HepG2 (cell line): ENCODE measurements around the gene GLB1L. TPM values are rescaled to one million over a fixed set of nuclear protein-coding genes. Genes with fewer than 3 reads are reported as not detected.

Experiments
- ATAC-seq: fragments of 200-7000 bp; cut with Tn5 transposase; 3 replicates; pipeline ENCODE4 v1.9.1; 2020; ENCODE audit warnings: mild to moderate bottlenecking, moderate library complexity
- BruUV-seq: library from RNA; stranded (reverse); fragments of 400-500 nt; replicated peaks from 2 replicates; lab custom pipeline; 2021; lab: Mats Ljungman, UMichigan
- CTCF ChIA-PET: fragments of 300-600 bp; formaldehyde crosslinking; extraction: SDS; loops from one replicate; lab custom pipeline; 2021; ENCODE audit warnings: low total read pairs, inconsistent platforms, low intra/inter-chr PET ratio; lab: Yijun Ruan, JAX
- POLR2A ChIA-PET: fragments of 350-600 bp; sonication (Branson Sonifier 250); formaldehyde crosslinking; loops from one replicate; lab custom pipeline; 2020; ENCODE audit warnings: antibody characterized with exemption, inconsistent platforms; lab: Yijun Ruan, JAX
- DNase-seq: peaks from one replicate; pipeline ENCODE4 v3.0.0-alpha.2; 2015; ENCODE audit warnings: low spot score
- FAIRE-seq: peaks from 3 replicates; lab custom pipeline; 2011; peaks lifted over from hg19 to GRCh38; lab: Jason Lieb, UNC
- H2AFZ ChIP-seq: one replicate; pipeline ENCODE4 v1.6.1; 2011; ENCODE audit warnings: low read length, inconsistent platforms
- H3K27ac ChIP-seq: fragments of 300-600 bp; 3 replicates; pipeline ENCODE4 v1.8.0; 2011; ENCODE audit warnings: mixed run types, mild to moderate bottlenecking, mixed read lengths, low read length, inconsistent platforms; ENCODE audit not compliant: insufficient read depth; ENCODE audit errors: extremely low read length
- H3K27me3 ChIP-seq, 2 experiments: fragments of 200-600 bp in 1 of 2; 2 replicates in 1 of 2; 3 replicates in 1 of 2; pipeline versions ENCODE4 v1.6.0 to v1.8.0; 2011; ENCODE audit warnings: low read length in 2 of 2, mild to moderate bottlenecking in 2 of 2, moderate library complexity in 2 of 2, inconsistent platforms in 1 of 2; ENCODE audit not compliant: insufficient read depth in 2 of 2, control insufficient read depth in 1 of 2
- H3K36me3 ChIP-seq, 2 experiments: fragments of 200-600 bp in 1 of 2; replicated peaks in 1 of 2; 2 replicates in 1 of 2; 3 replicates in 1 of 2; pipeline versions ENCODE4 v1.5.1 to v1.8.0; 2011; ENCODE audit warnings: low read length in 2 of 2, inconsistent platforms in 1 of 2; ENCODE audit not compliant: insufficient read depth in 2 of 2, control insufficient read depth in 1 of 2
- H3K4me1 ChIP-seq: 2 replicates; pipeline ENCODE4 v1.5.1; 2012; ENCODE audit warnings: low read length, inconsistent platforms; ENCODE audit not compliant: insufficient read depth
- H3K4me2 ChIP-seq: 2 replicates; pipeline ENCODE4 v1.6.0; 2011; ENCODE audit warnings: low read depth, low read length, inconsistent platforms
- H3K4me3 ChIP-seq, 3 experiments: fragments of 200-600 bp in 1 of 3; sonication (generic), shearing (Covaris generic) in 1 of 3; replicated peaks in 1 of 3; 2 replicates each; pipeline ENCODE4 v1.5.1; 2011 to 2016; ENCODE audit warnings: low read length in 3 of 3, inconsistent platforms in 2 of 3, low read depth in 2 of 3, mild to moderate bottlenecking in 2 of 3, control low read depth in 1 of 3, mixed read lengths in 1 of 3; ENCODE audit not compliant: insufficient read depth in 1 of 3
- H3K79me2 ChIP-seq: one replicate; pipeline ENCODE4 v1.6.1; 2011; ENCODE audit warnings: low read length, inconsistent platforms; ENCODE audit not compliant: insufficient read depth
- H3K9ac ChIP-seq: 2 replicates; pipeline ENCODE4 v1.6.0; 2011; ENCODE audit warnings: mild to moderate bottlenecking, low read depth, low read length, inconsistent platforms; ENCODE audit not compliant: insufficient read depth
- H3K9me3 ChIP-seq: 2 replicates; pipeline ENCODE4 v1.5.1; 2012; ENCODE audit warnings: mild to moderate bottlenecking, low read length
- H4K20me1 ChIP-seq: 2 replicates; pipeline ENCODE4 v1.6.0; 2011; ENCODE audit warnings: inconsistent platforms, mild to moderate bottlenecking, low read length, moderate library complexity; ENCODE audit not compliant: insufficient read depth
- CBFB ChIP-seq: sonication (generic); formaldehyde crosslinking; IDR thresholded peaks from 2 replicates; pipeline ENCODE4 v1.4.0; 2020; ENCODE audit warnings: missing genetic modification reagents
- HMG20A ChIP-seq: IDR thresholded peaks from 2 replicates; pipeline ENCODE4 v1.6.1; 2016; ENCODE audit warnings: borderline replicate concordance
- HMG20B ChIP-seq: conservative IDR thresholded peaks from 2 replicates; pipeline ENCODE4 v1.6.1; 2016; ENCODE audit warnings: missing genetic modification reagents, missing compliant biosample characterization
- HMGA1 ChIP-seq: sonication (generic); formaldehyde crosslinking; conservative IDR thresholded peaks from 2 replicates; pipeline ENCODE4 v1.4.0; 2020; ENCODE audit warnings: missing genetic modification reagents
- KLF13 ChIP-seq: sonication (generic); formaldehyde crosslinking; IDR thresholded peaks from 2 replicates; pipeline ENCODE4 v1.4.0; 2020; ENCODE audit warnings: mild to moderate bottlenecking, missing genetic modification reagents
- NFE2 ChIP-seq: sonication (generic); formaldehyde crosslinking; IDR thresholded peaks from 2 replicates; pipeline ENCODE4 v1.4.0; 2020; ENCODE audit warnings: missing genetic modification reagents
- RORA ChIP-seq: sonication (generic); formaldehyde crosslinking; IDR thresholded peaks from 2 replicates; pipeline ENCODE4 v1.5.0; 2020; ENCODE audit warnings: mild to moderate bottlenecking, missing genetic modification reagents, moderate library complexity
- SOX5 ChIP-seq: IDR thresholded peaks from 2 replicates; pipeline ENCODE4 v1.6.1; 2016; ENCODE audit warnings: borderline replicate concordance
- TEAD2 ChIP-seq: sonication (generic); formaldehyde crosslinking; IDR thresholded peaks from 2 replicates; pipeline ENCODE4 v1.9.0; 2021; ENCODE audit warnings: missing genetic modification reagents
- YEATS4 ChIP-seq: sonication (generic); formaldehyde crosslinking; IDR thresholded peaks from 2 replicates; pipeline ENCODE4 v1.4.0; 2020; ENCODE audit warnings: missing genetic modification reagents, borderline replicate concordance
- WGBS: methylation state at CpG from one replicate; pipeline ENCODE4 v1.1.6; 2017; ENCODE audit warnings: low lambda C conversion rate; 5-methylcytosine and 5-hydroxymethylcytosine counted together
- in situ Hi-C: cut with HindIII; loops from 2 replicates; pipeline ENCODE4 v1.10.0; 2017; ENCODE audit warnings: low pct_unique_long_range_greater_than_20kb; ENCODE audit not compliant: extremely low pct_ligation_motif_present
- intact Hi-C: fragments of 100-400 bp; cut with micrococcal nuclease; formaldehyde crosslinking; loops from one replicate; pipeline ENCODE4 v1.10.0; 2022; ENCODE audit not compliant: unreplicated experiment
- polyA plus RNA-seq, 8 experiments: library from polyadenylated mRNA; depleted of rRNA in 3 of 8; stranded (reverse) in 7 of 8; unstranded in 1 of 8; fragments of >200 nt; fragmentation: Illumina TruSeq in 4 of 8; extraction: Trizol in 4 of 8; gene quantifications; 2 replicates each; pipeline versions ENCODE4 v1.2.1 to v1.2.3, GENCODE V29; 2011 to 2016; ENCODE audit warnings: low read depth in 4 of 8, missing spikeins in 1 of 8, mixed read lengths in 1 of 8; ENCODE audit not compliant: insufficient read depth in 1 of 8
- total RNA-seq, 5 experiments: library from RNA; depleted of rRNA; stranded (reverse); fragments of >200 nt; fragmentation: Illumina TruSeq; extraction: Trizol; gene quantifications; 2 replicates each; pipeline ENCODE4 v1.2.3, GENCODE V29; 2016; ENCODE audit warnings: low read depth in 1 of 5
- TF ChIP-seq, protein P1 (sequence below): sonication (generic); formaldehyde crosslinking; conservative IDR thresholded peaks from 2 replicates; pipeline ENCODE4 v1.4.0; 2020; ENCODE audit warnings: missing genetic modification reagents

GLB1L gene
- total and polyA plus RNA-seq, 2 of the 13 experiments (the other 11 are each of a cell fraction or from before 2014, with no cell fraction given), result 6.8 to 7.3 TPM

- Histone ChIP-seq H3K9ac (no peak overlapping the region), H3K4me3 (peak overlapping the region in 1 of 3 experiments; percentile 18; a peak in 1 of 6 replicates), H3K27ac (no peak overlapping the region), H3K27me3 (peaks cover 0 to 9% of the 10 kb centered on the region in 2 experiments; a peak in 1 of 5 replicates), H3K9me3 (no peaks in the 10 kb centered on the region), H3K4me2 (peak overlapping the region; percentile 40), H3K79me2 (no peaks in the 10 kb centered on the region), H3K4me1 (peaks cover 54% of the 10 kb centered on the region), H3K36me3 (no peaks in the 10 kb centered on the region), H4K20me1 (no peaks in the 10 kb centered on the region), H2AFZ (no peak overlapping the region)
- POLR2A ChIA-PET, result interaction anchor here (0.6 to 1.8 kb wide), 11 partner anchors 12 to 272 kb away, joined by 3 to 16 read pairs (median 4); partner anchors contain the start of genes CNPPD1, GLB1L, STK16 and TUBA4A
- intact Hi-C loops (loop anchor here (1.0 kb wide), 1 partner anchor 45 kb away; the partner anchor contains the start of genes ANKZF1 and ATG9A), in situ Hi-C loops (no loop called here)
- BruUV-seq, result no TSS peak
- WGBS, result 14% methylated on average over 3 of the region's 3 CpGs
- no peak for TF ChIP-seq HMG20A (CRISPR knock-in tag)
- no peak for TF ChIP-seq TEAD2 (CRISPR knock-in tag)
- TF ChIP-seq, protein P1, sequence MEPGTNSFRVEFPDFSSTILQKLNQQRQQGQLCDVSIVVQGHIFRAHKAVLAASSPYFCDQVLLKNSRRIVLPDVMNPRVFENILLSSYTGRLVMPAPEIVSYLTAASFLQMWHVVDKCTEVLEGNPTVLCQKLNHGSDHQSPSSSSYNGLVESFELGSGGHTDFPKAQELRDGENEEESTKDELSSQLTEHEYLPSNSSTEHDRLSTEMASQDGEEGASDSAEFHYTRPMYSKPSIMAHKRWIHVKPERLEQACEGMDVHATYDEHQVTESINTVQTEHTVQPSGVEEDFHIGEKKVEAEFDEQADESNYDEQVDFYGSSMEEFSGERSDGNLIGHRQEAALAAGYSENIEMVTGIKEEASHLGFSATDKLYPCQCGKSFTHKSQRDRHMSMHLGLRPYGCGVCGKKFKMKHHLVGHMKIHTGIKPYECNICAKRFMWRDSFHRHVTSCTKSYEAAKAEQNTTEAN (CRISPR knock-in tag), result no peak
- no peak for TF ChIP-seq SOX5 (CRISPR knock-in tag)
- no peak for TF ChIP-seq YEATS4
- TF ChIP-seq NFE2 (CRISPR knock-in tag), result no peak
- TF ChIP-seq HMG20B (CRISPR knock-in tag), result no peak
- no peak for TF ChIP-seq HMGA1
- TF ChIP-seq KLF13 (CRISPR knock-in tag), result no peak
- TF ChIP-seq RORA (CRISPR knock-in tag), result no peak
- TF ChIP-seq CBFB (CRISPR knock-in tag), result no peak
- ATAC-seq (no peak), FAIRE-seq (no peak), DNase-seq (no peak)
- CTCF ChIA-PET, result no interaction called here
Observed at GRCh38 chr2:219273937-219274336, 28.7 kb upstream of the GLB1L start.
